Astrocyte of the cerebellum (primary cell): ENCODE data around the gene TMEM184B.

Source experiments
- DNase-seq: peaks from one replicate; pipeline ENCODE4 v3.0.0-alpha.2; 2011; ENCODE audit warnings: low read depth
- H3K4me3 ChIP-seq: 2 replicates; pipeline ENCODE4 v1.5.1; 2011; ENCODE audit warnings: mild to moderate bottlenecking, low read depth, low read length, moderate library complexity
- CTCF ChIP-seq: IDR thresholded peaks from 2 replicates; pipeline ENCODE4 v1.5.1; 2012; ENCODE audit warnings: low read length, low read depth, moderate library complexity, mild to moderate bottlenecking; ENCODE audit errors: missing control alignments
- in situ Hi-C: cut with HindIII; loops from 2 replicates; pipeline ENCODE4 v1.10.0; 2017; ENCODE audit warnings: low sequenced_read_pairs

The TMEM184B gene

GRCh38 chr22:38272373-38273134 lies at the start of gene TMEM184B:
Gene TMEM184B, minus strand, starts transcription at chr22:38273010. Its CDS starts 25,049 bp downstream, at chr22:38247961.
- in situ Hi-C loops, result no loop called here
- peak within 1 kb of the TSS; percentile 82 for H3K4me3 ChIP-seq
- no peak for DNase-seq
- TF ChIP-seq CTCF, result no peak

- H3K4me3 ChIP-seq, result no peak overlapping the region
- no peak for DNase-seq
- no peak for TF ChIP-seq CTCF
- in situ Hi-C loops, result no loop called here
Observed at GRCh38 chr22:38320605-38321402, 48.0 kb upstream of the TMEM184B start.

- in situ Hi-C loops, result no loop called here
- no peak for DNase-seq
- H3K4me3 ChIP-seq, result no peak overlapping the region
- TF ChIP-seq CTCF, result no peak
Observed at GRCh38 chr22:38318792-38319773, 46.3 kb upstream of the TMEM184B start.

- peak overlapping the region; percentile 39 for H3K4me3 ChIP-seq
- in situ Hi-C loops, result no loop called here
- peak; percentile 76 for DNase-seq
- TF ChIP-seq CTCF, result no peak
Observed at GRCh38 chr22:38317995-38318715, 45.3 kb upstream of the TMEM184B start.

GRCh38 chr22:38317122-38317994 lies 44.5 kb upstream of the TMEM184B start, which contains the start of gene CSNK1E:
Gene CSNK1E, minus strand, starts transcription at chr22:38317433. Its CDS starts 3,276 bp downstream, at chr22:38314157.
- H3K4me3 ChIP-seq, result peak within 1 kb of the TSS; percentile 63
- no peak for TF ChIP-seq CTCF
- in situ Hi-C loops, result no loop called here
- no peak for DNase-seq
